ENCODE data around the gene MAPKAP1. TPM values are rescaled to one million over a fixed set of nuclear protein-coding genes. Genes with fewer than 3 reads are reported as not detected.
A peak's percentile ranks its signal among the peaks of the same experiment; 100 is the strongest.

The MAPKAP1 gene
- polyA plus RNA-seq, 1 donor (not counting 4 experiments of a cell fraction or from before 2014, with no cell fraction given), result 129 TPM

DNA sequence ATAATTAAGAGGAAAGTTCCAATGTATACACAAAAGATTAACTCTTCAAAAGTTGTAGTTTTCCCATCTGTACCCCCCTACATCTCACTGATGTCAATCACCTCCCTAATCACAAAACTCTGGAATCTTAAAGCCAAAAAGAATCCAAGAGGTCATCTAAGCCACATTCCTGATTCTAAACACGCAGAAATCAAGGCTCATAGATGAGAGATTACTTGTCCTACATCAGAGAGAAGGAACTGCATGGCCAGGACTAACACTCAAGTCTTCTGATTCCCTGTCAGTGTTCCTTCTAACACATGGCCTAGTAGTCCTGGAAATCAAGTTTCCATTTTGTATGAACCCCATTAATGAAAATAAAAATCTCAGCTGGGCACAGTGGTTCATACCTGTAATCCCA is 58.7 kb downstream of the MAPKAP1 start:
- peak overlapping the region; percentile 14 for H3K4me2 ChIP-seq (ENCODE audit: control insufficient read depth, extremely low read depth, insufficient read depth, low read depth, low read length)
- no peaks in the 10 kb centered on the region for H4K20me1 ChIP-seq (ENCODE audit: control insufficient read depth, extremely low read depth, insufficient read depth, low read length)
- H3K4me3 ChIP-seq (ENCODE audit: control insufficient read depth in 2 of 3, extremely low read depth in 1 of 3, insufficient read depth in 2 of 3, low read depth in 1 of 3, low read length in 3 of 3), result no peak overlapping the region
- H2AFZ ChIP-seq (ENCODE audit: control insufficient read depth, low read length), result no peak overlapping the region
- H3K79me2 ChIP-seq (ENCODE audit: control insufficient read depth, insufficient read depth, low read length), result peaks cover 45% of the 10 kb centered on the region
- H3K27ac ChIP-seq (ENCODE audit: control insufficient read depth, insufficient read depth, low read length), result peak overlapping the region; percentile 22
- dilution Hi-C loops (cut with MboI; ENCODE audit: extremely low pct_ligation_motif_present, low sequenced_read_pairs), result no loop called here
- H3K9ac ChIP-seq (ENCODE audit: control insufficient read depth, extremely low read depth, insufficient read depth, low read length), result no peak overlapping the region
- TF ChIP-seq, protein P1, sequence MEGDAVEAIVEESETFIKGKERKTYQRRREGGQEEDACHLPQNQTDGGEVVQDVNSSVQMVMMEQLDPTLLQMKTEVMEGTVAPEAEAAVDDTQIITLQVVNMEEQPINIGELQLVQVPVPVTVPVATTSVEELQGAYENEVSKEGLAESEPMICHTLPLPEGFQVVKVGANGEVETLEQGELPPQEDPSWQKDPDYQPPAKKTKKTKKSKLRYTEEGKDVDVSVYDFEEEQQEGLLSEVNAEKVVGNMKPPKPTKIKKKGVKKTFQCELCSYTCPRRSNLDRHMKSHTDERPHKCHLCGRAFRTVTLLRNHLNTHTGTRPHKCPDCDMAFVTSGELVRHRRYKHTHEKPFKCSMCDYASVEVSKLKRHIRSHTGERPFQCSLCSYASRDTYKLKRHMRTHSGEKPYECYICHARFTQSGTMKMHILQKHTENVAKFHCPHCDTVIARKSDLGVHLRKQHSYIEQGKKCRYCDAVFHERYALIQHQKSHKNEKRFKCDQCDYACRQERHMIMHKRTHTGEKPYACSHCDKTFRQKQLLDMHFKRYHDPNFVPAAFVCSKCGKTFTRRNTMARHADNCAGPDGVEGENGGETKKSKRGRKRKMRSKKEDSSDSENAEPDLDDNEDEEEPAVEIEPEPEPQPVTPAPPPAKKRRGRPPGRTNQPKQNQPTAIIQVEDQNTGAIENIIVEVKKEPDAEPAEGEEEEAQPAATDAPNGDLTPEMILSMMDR (optimal IDR thresholded peaks at IDR 0.05 in 1 of 3, IDR thresholded peaks at IDR 0.05 in 1 of 3, conservative IDR thresholded peaks at IDR 0.05 in 1 of 3; ENCODE audit: extremely low read depth in 1 of 3, insufficient read depth in 2 of 3, low read length in 3 of 3), result no peak
- TF ChIP-seq EZH2 (IDR thresholded peaks at IDR 0.05; ENCODE audit: low read length), result no peak
- no peaks in the 10 kb centered on the region for H3K9me1 ChIP-seq (ENCODE audit: control insufficient read depth, extremely low read depth, insufficient read depth, low read length)
- FAIRE-seq (no peak), DNase-seq (ENCODE audit: low read depth, low spot score) (no peak)
- H3K27me3 ChIP-seq (ENCODE audit: control insufficient read depth, extremely low read depth, insufficient read depth, low read length), result no peaks in the 10 kb centered on the region
- H3K4me1 ChIP-seq (ENCODE audit: control insufficient read depth, extremely low read depth, insufficient read depth, low read length), result peaks cover 37% of the 10 kb centered on the region
- no peaks in the 10 kb centered on the region for H3K9me3 ChIP-seq (ENCODE audit: control insufficient read depth, low read depth, low read length)
- H3K36me3 ChIP-seq (ENCODE audit: control insufficient read depth in 2 of 2, extremely low read depth in 1 of 2, insufficient read depth in 2 of 2, low read length in 2 of 2), result peaks cover 0 to 3% of the 10 kb centered on the region in 2 experiments

DNA sequence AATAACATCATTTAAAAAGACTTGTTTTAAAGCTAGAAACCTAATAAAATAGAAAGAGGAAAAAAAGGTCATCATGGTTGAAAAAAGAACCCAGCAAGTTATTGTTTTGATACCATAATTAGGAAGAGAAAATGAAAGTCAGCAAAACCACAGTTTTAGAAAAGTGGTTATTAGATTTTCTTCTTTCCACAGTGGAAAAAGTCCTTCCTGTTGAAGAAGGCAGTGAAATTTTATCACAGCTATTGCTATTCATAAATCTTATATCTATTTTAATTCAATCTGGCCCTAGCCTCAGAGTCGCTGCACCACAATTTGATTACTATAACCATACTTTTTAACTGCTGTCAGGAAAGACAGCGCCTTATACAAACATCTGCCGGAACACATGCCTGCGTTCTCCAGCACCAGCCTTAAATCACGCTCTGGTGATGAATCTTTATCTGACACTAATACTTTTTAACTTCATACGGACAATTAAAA is 60.3 kb downstream of the MAPKAP1 start:
- peaks cover 45% of the 10 kb centered on the region for H3K79me2 ChIP-seq (ENCODE audit: control insufficient read depth, insufficient read depth, low read length)
- H2AFZ ChIP-seq (ENCODE audit: control insufficient read depth, low read length), result no peak overlapping the region
- no peak for TF ChIP-seq EZH2 (IDR thresholded peaks at IDR 0.05; ENCODE audit: low read length)
- TF ChIP-seq, protein P1 (optimal IDR thresholded peaks at IDR 0.05 in 1 of 3, IDR thresholded peaks at IDR 0.05 in 1 of 3, conservative IDR thresholded peaks at IDR 0.05 in 1 of 3; ENCODE audit: extremely low read depth in 1 of 3, insufficient read depth in 2 of 3, low read length in 3 of 3), result no peak
- no peak overlapping the region for H3K4me2 ChIP-seq (ENCODE audit: control insufficient read depth, extremely low read depth, insufficient read depth, low read depth, low read length)
- H3K9me1 ChIP-seq (ENCODE audit: control insufficient read depth, extremely low read depth, insufficient read depth, low read length), result no peaks in the 10 kb centered on the region
- H3K4me3 ChIP-seq (ENCODE audit: control insufficient read depth in 2 of 3, extremely low read depth in 1 of 3, insufficient read depth in 2 of 3, low read depth in 1 of 3, low read length in 3 of 3), result no peak overlapping the region
- peaks cover 37% of the 10 kb centered on the region for H3K4me1 ChIP-seq (ENCODE audit: control insufficient read depth, extremely low read depth, insufficient read depth, low read length)
- no peak overlapping the region for H3K9ac ChIP-seq (ENCODE audit: control insufficient read depth, extremely low read depth, insufficient read depth, low read length)
- H3K36me3 ChIP-seq (ENCODE audit: control insufficient read depth in 2 of 2, extremely low read depth in 1 of 2, insufficient read depth in 2 of 2, low read length in 2 of 2), result peaks cover 0 to 3% of the 10 kb centered on the region in 2 experiments
- H3K9me3 ChIP-seq (ENCODE audit: control insufficient read depth, low read depth, low read length), result no peaks in the 10 kb centered on the region
- FAIRE-seq (no peak), DNase-seq (ENCODE audit: low read depth, low spot score) (no peak)
- H4K20me1 ChIP-seq (ENCODE audit: control insufficient read depth, extremely low read depth, insufficient read depth, low read length), result no peaks in the 10 kb centered on the region
- no peak overlapping the region for H3K27ac ChIP-seq (ENCODE audit: control insufficient read depth, insufficient read depth, low read length)
- dilution Hi-C loops (cut with MboI; ENCODE audit: extremely low pct_ligation_motif_present, low sequenced_read_pairs), result no loop called here
- H3K27me3 ChIP-seq (ENCODE audit: control insufficient read depth, extremely low read depth, insufficient read depth, low read length), result no peaks in the 10 kb centered on the region

Data from keratinocyte (primary cell).